ENCODE results near the gene CTDP1. TPM values are rescaled to one million over a fixed set of nuclear protein-coding genes. Genes with fewer than 3 reads are reported as not detected.
A peak's percentile ranks its signal among the peaks of the same experiment; 100 is the strongest.

CTDP1 gene
- total and polyA plus RNA-seq, 4 donors, result 7.0 to 19.8 (median 16.7) TPM

DNA sequence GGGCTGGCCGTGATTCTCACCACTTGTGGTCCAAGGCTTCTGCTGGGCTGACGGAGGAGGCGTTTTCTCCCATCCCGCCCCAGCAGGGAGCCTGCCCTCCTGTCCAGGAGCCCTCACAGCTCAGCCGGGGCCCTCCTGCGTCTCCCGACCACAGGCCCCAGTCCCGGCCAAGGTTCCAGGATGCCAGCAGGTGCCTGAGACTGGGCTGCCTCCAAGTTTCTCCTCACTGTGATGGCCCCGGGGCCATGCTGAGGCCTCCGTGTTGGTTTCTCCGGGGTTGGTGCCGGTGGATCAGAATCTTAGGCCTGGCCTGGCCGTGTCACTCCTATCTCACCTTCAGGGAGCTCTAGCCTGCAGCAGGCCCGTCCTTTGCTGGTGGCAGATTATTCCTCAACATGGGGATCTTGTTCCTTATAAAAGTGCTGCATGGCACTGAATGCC is 124.0 kb downstream of the CTDP1 start:
- H3K27me3 ChIP-seq (ENCODE audit: control insufficient read depth in 1 of 2, insufficient read depth in 2 of 2, low read length in 1 of 2), result no peaks in the 10 kb centered on the region
- DNase-seq, result peak; percentile 17 to 71
- H3K4me1 ChIP-seq (ENCODE audit: control insufficient read depth in 1 of 2, insufficient read depth in 2 of 2, low read length in 2 of 2), result no peaks in the 10 kb centered on the region
- 89% methylated on average over 13 to 14 of the region's 14 CpGs for WGBS, 2 donors
- H3K4me3 ChIP-seq (ENCODE audit: low read length in 2 of 2), result no peak overlapping the region
- ATAC-seq (ENCODE audit: low FRiP score), result no peak
- intact Hi-C loops (cut with DNase I), result no loop called here
- no peaks in the 10 kb centered on the region for H3K9me3 ChIP-seq (ENCODE audit: control insufficient read depth, low read length)
- no peak overlapping the region for H3K27ac ChIP-seq (ENCODE audit: low read depth in 1 of 2, low read length in 2 of 2)
- H3K36me3 ChIP-seq (ENCODE audit: control insufficient read depth in 1 of 2, insufficient read depth in 2 of 2, low read length in 1 of 2), result no peaks in the 10 kb centered on the region

Other genes starting within 250 kb of the CTDP1 start
- gene KCNG2, start 118.1 kb downstream of the CTDP1 start, total RNA-seq, result 1 to 10 TPM in 1 of 2 donors, under 1 TPM in 1; 0.23 to 1.1 TPM
- not detected for gene KCNG2, start 118.1 kb downstream of the CTDP1 start, polyA plus RNA-seq